ENCODE measurements around the gene TECRL. TPM values are rescaled to one million over a fixed set of nuclear protein-coding genes. Genes with fewer than 3 reads are reported as not detected.

TECRL gene
- total RNA-seq, 1 experiment from 2014 or later, result not detected

GRCh38 chr4:64306255-64306565 is 103.0 kb downstream of the TECRL start:
- BruUV-seq (replicated peaks), result no TSS peak
- Histone ChIP-seq H3K4me1 (ENCODE audit: control insufficient read depth, insufficient read depth, low read length) (no peaks in the 10 kb centered on the region), H3K9me3 (ENCODE audit: control insufficient read depth, insufficient read depth, low read depth, low read length) (no peaks in the 10 kb centered on the region), H3K4me3 (ENCODE audit: low read depth in 2 of 2, low read length in 2 of 2) (no peak overlapping the region), H3K27ac (ENCODE audit: low read length) (no peak overlapping the region), H3K36me3 (ENCODE audit: control insufficient read depth, insufficient read depth, low read length) (no peaks in the 10 kb centered on the region), H3K27me3 (ENCODE audit: control insufficient read depth, insufficient read depth, low read length) (no peaks in the 10 kb centered on the region)
- no peak for TF ChIP-seq TCF7L2 (IDR thresholded peaks at IDR 0.05; ENCODE audit: low read depth, low read length)
- TF ChIP-seq POLR2AphosphoS5 (IDR thresholded peaks at IDR 0.05; ENCODE audit: low read depth, low read length), result no peak
- TF ChIP-seq SIN3A (IDR thresholded peaks at IDR 0.05; ENCODE audit: borderline replicate concordance, insufficient read depth, low read depth, low read length), result no peak
- no peak for TF ChIP-seq CTCF (IDR thresholded peaks at IDR 0.05)
- TF ChIP-seq REST (IDR thresholded peaks at IDR 0.05; ENCODE audit: insufficient read depth in 1 of 2, low read depth in 2 of 2, low read length in 1 of 2), result no peak
- intact Hi-C loops (cut with micrococcal nuclease; ENCODE audit: unreplicated experiment), result no loop called here
- ChIA-PET CTCF (no interaction called here), POLR2A (no interaction called here)
- in situ Hi-C loops (cut with HindIII; ENCODE audit: low pct_unique_long_range_greater_than_20kb, low sequenced_read_pairs), result no loop called here
- no peak for DNase-seq (ENCODE audit: low read depth, low spot score)
- no peak for ATAC-seq

- ChIA-PET POLR2A (no interaction called here), CTCF (no interaction called here)
- in situ Hi-C loops (cut with HindIII; ENCODE audit: low pct_unique_long_range_greater_than_20kb, low sequenced_read_pairs), result no loop called here
- Histone ChIP-seq H3K4me3 (ENCODE audit: low read depth in 2 of 2, low read length in 2 of 2) (no peak overlapping the region), H3K27ac (ENCODE audit: low read length) (no peak overlapping the region), H3K27me3 (ENCODE audit: control insufficient read depth, insufficient read depth, low read length) (no peaks in the 10 kb centered on the region), H3K36me3 (ENCODE audit: control insufficient read depth, insufficient read depth, low read length) (no peaks in the 10 kb centered on the region), H3K9me3 (ENCODE audit: control insufficient read depth, insufficient read depth, low read depth, low read length) (no peaks in the 10 kb centered on the region), H3K4me1 (ENCODE audit: control insufficient read depth, insufficient read depth, low read length) (no peaks in the 10 kb centered on the region)
- no peak for TF ChIP-seq SIN3A (IDR thresholded peaks at IDR 0.05; ENCODE audit: borderline replicate concordance, insufficient read depth, low read depth, low read length)
- TF ChIP-seq CTCF (IDR thresholded peaks at IDR 0.05), result no peak
- no peak for TF ChIP-seq POLR2AphosphoS5 (IDR thresholded peaks at IDR 0.05; ENCODE audit: low read depth, low read length)
- no peak for TF ChIP-seq REST (IDR thresholded peaks at IDR 0.05; ENCODE audit: insufficient read depth in 1 of 2, low read depth in 2 of 2, low read length in 1 of 2)
- no peak for TF ChIP-seq TCF7L2 (IDR thresholded peaks at IDR 0.05; ENCODE audit: low read depth, low read length)
- ATAC-seq (no peak), DNase-seq (ENCODE audit: low read depth, low spot score) (no peak)
- BruUV-seq (replicated peaks), result no TSS peak
- intact Hi-C loops (cut with micrococcal nuclease; ENCODE audit: unreplicated experiment), result no loop called here
These were observed 103.5 kb downstream of the TECRL start for GRCh38 chr4:64305565-64306254.

All from Panc1 (cell line).